Stimulated activated CD4-positive, alpha-beta T cell treated with anti-CD3 and anti-CD28 coated beads, TNF-alpha, amount 100 ng/mL, for 48 hours (primary cell): ENCODE results near the gene TMEM183A.
A peak's percentile ranks its signal among the peaks of the same experiment; 100 is the strongest.

ENCODE experiments used
- DNase-seq, 3 donors: peaks; one replicate each; pipeline ENCODE4 v3.0.0-alpha.2; 2020; ENCODE audit warnings: low read depth in 3 of 3

Gene TMEM183A

DNA sequence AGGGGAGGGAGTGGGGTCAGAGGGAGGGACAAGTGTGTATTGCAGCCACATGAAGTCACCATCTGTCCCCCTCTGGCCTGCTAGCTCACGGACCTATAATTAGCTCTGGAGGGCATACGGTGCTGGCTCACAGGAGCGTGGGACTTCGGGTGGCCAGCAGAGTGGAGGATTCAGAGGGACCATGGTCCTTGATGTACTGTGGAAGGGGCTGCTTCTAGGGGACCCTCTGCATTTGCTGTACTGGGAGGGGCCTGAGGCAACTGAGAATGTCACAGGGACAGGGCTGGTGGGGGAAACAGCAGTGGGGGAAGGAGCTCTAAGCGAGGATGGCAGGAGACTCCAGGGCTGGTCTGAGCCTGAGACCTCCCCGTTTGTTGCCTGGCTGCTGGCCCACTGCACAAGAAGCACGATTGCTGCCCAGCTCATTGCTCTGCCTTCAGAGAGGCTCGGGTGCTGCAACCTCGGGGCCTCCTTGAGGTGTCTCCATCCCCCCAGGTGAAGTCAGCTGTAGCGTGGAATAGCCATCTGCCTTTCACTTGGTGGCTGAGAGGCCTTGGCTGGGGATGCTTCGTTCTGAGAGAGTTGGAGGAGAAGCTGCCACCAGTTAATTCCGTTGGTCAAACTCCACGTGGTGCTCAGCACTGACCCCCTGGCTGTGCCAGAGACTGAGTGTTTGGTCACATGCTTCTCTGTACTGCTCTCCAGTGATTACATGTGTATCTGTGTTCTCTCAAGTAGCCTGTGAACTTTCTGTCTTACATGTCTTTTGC, 21.8 kb downstream of the TMEM183A start:
- DNase-seq = no peak

DNA sequence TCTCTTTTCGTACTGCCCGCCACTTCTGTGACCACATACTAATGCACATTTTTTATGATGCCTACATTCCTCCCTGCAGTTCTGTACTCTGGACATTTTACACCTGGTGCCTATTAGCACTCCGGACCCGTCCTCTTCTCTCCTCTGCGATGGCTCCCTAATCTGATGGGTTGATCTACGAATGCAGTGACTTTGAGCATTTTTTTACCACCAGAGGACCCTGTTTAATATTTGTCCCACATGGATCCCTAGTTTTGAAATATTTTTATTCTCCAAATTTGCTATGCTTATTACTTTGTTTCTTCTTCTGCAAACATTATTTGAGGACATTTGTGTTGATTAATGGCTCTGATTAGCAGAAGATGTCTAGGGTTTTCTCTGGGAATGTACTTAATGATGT, 24.3 kb downstream of the TMEM183A start:
- no peak for DNase-seq

DNA sequence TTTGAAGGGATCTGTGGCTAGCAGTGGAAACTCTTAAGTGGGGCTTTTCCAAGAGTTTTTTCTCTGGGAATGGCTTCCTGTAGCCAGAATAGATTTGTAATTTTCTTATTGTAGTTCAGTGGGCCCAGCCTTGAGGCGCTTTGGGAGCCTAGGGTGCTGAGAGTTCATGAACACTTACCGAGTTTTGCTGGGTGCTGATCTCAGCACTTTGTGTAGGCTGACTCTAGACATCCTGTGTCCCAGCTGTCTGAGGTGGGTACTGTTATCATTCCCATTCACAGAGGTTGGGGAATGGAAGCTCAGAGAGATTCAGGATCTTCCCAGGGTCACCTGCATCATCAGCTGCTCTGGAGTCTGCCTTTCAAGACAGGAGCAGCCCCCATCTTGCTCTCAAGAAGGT, 26.1 kb downstream of the TMEM183A start:
- DNase-seq = no peak

DNA sequence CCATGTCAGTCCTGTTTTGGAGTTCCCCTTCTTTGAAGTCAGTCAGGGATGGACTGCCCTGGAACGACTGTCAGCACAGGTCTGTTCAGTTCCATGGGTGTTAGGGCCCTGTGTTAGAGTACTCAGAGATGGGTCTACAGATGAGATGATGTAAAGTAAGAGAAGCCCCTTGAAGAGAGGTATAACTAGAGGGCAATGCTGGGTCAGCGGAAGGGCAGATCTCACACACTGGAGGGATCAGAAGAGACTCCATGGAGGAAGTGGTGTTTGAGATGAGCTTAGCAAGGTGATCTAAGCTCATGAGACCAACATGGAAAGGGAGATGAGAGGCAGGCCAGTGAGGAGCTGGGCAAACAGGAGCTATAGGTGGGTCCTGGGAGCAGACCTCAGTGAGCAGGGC, 26.7 kb downstream of the TMEM183A start:
- DNase-seq = no peak

DNA sequence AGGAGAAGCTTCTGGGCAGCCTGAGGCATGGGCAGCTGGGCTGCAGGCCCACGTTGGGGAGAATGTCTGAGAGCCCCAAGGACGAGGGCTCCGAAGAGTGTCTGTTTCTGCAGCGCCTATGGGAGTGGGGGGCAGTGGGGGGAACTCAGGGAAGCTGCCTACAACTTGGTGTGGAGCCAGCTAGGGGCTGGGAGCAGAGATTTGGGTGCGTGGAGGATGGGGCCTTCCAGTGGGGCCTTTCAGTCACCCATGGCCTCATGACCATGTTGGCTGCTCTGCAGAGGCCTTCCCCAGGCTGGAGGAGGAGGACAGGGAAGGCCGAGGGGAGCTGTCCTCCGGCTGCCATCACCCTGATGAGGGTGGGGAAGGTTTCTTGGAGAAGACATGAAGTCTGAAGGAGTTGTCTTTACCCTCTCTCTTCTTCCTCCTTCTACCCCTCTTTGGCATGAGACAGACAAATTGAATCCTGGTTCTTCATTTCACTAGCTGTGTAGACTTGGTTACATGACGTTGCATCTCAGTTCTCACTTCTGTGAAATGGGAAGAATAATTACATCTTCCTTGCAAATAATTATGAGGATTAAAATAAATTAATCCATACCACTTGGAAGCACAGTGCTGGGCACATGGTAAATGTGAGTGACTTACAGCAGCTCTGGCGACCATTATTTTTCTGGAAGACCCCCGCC, 27.4 kb downstream of the TMEM183A start:
- DNase-seq = no peak

DNA sequence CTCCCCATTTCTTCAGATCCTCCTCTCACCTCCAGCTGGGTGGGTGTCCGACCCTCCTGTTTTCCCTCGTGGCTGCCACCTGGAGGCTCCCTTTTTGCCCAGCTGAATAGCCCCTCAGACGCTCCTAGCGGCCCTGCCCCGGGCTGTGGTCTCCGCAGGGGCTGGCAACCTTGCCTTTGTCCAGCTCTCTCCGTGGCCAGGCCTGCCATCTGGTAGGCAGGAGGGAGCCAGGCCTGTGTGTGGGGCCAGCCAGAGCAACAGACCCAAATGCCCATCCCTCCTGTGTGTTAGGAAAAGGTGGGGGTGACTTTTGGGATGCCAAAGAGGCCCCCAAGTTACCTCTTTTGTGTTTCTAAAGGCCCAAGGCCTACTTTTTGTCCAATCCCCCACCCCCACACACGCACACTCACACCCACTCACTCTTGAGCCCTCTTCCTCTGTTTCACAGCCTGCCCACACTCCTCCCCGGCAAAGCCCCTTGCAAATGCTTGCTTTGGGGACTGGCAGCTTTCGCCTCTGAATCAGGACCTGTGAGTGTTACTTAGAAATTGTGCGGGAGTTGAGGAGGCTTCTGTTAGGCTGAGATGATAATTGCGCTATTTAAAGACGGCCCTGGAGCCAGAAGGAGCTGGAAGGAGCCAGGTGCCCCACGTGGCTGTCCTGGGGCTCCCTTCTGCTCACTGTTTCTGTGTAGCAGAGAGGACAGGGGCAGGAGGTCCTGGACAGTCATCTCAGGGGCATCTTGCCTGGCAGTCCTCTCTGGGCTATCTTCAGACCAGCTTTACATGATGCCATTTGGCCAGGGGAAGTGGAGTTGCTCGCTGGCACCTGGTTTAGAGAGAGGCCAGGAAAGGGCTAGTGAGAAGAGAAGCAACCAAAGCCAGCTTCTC, 28.2 kb downstream of the TMEM183A start:
- no peak for DNase-seq

DNA sequence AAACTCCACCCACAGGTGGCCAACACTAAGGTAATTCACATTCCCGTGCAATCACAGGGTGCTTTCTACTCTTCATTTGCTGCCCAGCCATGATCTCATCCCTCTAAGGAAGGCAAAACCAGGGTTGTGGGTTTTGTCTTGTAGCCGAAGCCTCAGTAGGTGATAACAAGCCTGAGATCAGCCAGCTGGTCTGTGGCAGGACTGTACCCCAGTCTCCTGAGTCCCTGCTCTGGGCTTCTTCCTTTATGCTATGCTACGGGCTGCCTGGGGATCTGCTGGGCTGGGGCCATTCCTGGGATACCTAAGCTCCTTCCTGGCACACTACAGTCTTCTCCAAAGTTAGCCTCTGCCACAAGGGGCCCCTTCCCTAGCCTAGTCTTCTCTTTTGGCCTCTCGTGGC, 29.0 kb downstream of the TMEM183A start:
- DNase-seq = no peak

DNA sequence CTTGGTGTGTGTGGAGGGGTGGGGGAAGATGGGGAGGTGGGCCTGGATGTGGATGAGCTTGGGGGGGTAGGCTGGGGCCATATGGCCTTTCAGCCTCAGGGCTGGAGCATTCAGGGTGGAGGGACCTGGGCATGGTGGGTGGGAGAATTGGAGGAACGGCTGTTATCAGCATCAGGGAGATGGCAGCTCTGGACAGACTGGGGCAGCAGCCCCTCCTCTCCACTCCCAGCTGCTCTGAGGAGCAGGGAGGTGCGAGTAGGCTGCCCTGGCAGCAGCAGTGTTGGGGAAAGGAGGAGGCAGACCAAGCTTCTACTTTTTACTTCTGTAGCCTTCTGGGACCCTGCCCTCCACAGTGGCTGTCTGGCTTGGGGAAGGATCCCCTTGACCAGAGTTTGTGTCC, 29.4 kb downstream of the TMEM183A start:
- no peak for DNase-seq

DNA sequence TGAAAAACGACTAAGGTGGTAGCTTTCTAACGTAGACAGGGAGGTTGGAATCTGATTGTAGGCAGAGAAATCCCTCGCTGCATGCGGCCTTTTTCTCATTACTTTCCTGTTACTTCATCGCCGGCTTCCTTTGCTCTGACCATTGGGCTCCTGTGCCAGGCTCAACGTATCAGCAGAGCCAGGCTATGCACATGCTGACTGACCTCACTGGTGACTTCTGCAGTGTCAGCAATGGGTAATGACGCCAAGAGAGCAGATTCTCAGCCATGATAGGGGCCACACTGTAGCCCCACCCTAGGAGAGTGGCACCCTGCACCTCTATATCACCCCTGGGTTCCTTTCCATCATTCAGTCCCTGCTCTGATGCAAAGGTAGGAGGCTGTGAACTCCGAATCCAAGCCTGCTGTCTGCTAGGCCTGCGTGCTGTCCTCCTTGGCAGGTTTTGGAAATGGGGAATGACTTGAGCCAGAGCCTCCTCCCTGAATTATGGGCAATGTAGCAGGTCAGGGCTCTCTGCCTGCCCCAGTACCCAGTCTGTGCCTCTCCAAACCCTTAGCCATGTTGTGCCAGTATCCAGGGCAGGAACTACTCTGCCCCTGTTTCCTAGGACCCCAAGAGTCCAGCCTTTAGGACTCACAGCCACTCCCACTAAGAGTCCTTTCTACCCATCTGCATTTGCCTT, 30.5 kb downstream of the TMEM183A start:
- DNase-seq = no peak

DNA sequence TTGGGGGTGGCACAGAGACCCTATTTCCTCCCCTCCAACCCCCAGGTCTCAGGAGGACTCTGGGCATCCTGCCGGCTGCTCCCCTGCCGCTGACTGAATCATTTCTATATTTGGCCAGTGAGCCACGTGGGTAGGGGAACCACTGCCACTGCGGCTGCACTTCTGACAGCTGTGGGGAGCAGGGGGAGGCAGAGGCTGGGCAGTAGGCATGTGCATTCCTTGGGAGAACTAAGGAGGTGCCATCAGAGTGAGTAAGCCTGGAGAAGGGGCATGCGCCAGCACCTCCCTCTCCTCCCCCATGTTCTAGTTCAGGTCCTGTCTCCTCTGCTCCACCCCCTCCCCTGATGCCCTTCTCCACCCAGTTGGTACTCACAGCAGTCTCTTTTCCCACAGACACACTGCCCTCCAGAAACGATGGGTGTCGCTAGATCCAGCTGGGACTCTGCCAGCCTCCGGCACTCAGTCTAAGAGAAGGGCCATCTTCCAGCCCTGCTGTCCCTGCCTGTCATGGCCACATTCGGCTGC, 31.1 kb downstream of the TMEM183A start:
- no peak for DNase-seq

DNA sequence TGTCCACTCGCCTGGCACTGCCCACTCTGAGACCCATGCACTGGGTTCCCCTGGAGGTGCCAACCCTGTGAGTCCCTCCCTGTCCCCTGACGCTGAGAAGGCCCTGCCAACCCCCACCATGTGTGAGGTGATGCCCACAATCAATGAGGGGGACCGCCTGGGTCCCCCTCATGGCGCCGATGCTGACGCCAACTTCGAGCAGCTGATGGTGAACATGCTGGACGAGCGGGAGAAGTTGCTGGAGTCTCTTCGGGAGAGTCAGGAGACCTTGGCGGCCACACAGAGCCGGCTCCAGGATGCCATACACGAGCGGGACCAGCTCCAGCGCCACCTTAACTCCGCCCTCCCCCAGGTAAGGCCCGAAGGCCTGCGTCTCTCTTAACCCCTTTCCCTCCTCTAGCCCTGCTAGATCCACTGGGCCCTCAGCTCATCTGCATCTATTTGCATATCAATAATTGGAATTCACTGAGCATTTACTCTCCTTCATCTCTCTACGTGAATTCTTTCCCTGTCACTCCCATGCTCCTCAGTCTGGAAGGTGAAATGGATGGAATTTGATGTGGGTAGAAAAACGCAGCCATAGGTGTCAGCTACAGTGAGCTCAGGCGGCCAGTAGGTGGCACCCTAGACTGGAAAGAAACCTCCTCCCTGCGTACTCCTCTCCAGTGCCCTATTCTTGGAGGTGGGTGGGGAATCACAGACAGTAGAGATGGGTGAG, 31.9 kb downstream of the TMEM183A start:
- peak in 2 of 3 donors; percentile 21 to 51 for DNase-seq

DNA sequence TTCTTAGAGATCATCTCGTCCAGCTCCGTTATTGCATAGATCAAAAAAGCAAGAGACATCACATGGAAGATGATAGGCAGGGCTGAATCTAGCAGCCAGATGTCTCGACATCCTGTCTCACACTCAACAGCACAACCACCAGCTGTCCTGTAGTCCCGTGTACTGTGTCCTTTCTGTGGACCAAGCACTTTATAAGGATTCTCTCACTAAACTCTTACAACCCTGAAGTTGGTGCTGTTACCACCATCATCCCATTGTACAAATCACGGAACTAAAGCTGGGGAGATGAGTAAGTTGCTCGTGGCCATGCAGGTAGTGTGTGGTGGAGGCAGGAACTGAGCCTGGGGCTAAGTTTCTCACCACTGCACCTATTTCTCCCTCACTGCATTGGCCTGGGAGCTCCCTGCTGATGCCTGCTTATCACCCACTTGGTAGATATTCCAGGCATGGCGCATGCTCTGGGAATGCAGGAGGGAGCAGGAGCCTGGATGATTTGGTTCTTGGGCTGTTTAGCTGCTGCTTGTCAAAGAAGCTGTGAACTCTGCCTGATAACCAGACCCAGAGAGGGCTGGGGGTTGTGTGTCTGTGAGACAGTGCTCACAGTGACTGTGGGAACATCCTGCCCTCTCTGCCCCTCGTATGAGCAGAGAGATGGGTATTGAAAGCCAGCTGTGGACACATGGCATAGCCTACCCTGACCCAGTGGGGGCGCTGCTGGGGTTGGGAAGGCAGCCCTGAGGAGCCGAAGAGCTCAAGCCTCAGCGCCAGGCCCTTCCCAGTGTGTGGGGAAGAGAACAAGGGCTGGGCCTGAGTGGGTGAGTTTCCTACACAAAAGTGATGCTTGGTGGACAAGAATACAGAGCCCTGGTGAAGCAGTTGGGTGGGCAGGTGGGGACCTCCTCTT, 32.7 kb downstream of the TMEM183A start:
- no peak for DNase-seq

DNA sequence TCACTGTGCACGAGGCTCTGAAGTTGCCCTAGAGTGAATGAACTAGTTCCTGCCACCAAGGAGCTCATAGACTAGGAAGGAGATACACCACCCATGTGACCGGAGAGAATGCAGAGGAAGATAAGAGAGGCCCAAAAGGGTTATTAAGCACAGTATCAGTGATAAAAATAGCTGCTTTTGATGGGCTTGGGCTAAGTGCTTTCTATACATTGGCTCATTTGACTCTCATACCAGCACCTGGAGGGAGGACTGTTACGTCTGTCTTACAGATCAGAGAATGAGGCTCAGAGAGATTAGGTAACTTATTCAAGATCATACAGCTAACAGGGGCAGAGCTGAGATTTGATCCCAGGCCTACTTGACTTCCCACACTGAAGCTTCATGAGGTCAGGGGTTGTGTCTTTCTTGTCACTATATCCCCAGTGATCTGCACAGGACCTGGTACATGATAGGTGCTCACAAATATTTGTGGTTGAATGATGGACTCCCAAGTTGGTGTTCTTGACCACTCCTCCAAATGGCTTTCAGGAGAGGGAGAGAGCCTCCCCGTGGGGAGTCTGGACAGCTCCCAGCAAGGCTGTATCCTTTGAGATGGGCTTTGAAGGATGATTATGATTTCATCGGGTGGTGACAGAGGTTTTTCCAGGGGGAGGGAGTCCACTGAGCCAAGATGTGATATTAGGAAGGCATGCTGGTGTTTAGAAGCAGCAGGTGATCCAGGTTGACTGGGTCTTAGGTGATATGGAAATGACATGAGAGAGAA, 33.5 kb downstream of the TMEM183A start:
- no peak for DNase-seq

DNA sequence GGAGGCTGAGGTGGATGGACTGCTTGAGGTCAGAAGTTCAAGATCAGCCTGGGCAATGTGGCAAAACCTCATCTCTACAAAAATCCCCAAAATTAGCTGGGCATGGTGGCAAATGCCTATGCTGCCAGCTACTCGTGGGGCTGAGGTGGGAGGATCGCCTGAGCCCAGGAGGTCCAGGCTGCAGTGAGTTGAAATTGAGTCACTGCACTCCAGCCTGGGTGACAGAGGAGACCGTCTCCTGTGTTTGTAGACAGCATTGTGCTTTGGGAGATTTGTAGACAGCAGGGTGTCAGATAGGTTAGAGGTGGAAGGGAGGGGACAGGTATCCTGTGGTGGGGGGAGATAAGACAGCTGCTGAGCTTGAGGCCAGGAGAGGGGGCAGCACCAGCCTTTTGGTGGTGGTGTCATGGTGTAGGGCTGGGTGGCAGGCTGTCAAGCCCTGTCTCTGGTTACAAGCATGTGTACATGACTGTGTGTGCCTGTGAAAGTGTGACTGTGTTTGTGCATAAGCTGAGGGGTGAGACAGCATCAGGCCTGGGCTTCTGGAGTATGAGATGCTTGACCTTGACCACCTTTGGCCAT, 34.3 kb downstream of the TMEM183A start:
- DNase-seq = no peak

DNA sequence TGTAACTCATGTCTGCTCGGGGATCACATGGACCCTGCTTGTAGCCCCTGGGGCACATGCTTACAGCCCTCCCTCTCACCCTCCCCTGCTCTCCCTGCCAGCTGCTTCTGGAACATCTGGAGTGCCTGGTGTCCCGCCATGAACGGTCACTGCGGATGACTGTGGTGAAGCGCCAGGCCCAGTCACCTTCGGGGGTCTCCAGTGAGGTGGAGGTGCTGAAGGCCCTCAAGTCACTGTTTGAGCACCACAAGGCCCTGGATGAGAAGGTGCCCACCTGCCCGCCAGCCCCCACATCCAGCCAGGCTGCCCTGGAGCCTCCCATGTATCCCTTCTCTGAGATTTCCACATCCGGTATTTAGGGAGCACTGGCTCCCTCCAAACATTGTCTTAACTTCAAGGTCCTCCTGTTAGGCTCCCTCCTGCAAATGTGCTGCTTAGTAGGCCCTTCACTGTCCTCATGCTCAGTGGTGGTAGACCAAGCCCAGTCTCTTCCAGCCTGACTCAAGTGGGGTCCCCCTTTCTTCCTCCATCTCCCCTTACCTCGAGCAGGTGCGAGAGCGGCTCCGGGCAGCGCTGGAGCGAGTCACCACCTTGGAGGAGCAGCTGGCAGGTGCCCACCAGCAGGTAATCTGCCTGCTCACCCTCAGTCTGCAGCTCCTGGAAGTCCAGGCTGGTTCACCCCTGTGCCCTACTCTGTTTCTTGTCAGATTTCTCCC, 36.8 kb downstream of the TMEM183A start:
- no peak for DNase-seq

DNA sequence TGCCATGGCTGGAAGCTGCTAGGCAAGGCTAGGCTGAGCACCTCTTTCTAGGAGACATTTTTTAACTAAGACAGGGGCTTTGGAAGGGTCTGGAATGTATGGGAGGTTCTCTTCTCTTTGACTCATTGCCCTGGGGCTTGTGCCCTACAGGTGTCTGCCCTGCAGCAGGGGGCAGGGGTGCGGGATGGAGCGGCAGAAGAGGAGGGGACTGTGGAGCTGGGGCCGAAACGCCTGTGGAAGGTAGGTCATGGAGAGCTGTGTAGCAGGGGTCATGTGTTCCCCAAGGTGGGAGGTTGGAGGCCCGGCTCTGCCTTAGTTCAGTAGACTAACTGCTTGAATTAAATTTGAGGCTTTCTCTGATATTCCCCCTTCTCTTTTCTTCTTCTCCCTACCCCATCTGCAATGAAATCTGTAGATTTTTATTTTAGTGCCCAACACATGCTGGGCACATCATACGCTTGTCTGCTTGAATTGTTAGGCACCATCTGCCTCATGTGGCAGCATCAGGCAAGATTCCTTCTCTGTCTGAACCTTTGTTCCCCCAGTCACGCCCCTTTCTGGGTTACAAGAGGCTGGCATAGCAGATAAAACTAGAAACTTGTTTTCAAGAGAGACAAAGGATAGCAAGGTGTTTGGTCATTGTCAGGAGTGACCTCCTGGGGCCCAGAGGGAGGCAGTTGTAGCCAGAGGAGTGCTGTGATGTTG, 37.5 kb downstream of the TMEM183A start:
- no peak for DNase-seq

DNA sequence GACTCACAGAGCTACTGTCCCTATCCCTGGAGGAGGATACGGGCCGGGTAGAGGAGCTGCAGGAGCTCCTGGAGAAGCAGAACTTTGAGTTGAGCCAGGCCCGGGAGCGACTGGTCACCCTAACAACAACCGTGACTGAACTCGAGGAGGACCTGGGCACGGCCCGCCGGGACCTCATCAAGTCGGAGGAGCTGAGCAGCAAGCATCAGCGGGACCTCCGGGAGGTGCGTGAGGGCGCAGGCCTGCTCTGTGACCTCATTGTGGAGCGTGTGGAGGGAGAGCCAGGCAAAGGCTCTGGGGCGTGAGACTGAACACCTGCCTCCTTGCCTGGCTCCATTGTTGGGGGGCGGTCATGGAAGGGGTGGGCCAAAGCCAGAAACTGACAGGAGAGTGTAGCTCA, 38.2 kb downstream of the TMEM183A start:
- DNase-seq = no peak
